HEK293T (cell line): ENCODE results near the gene SPAG7.

Experiments
- CTCF ChIA-PET: fragments of 350-600 bp; formaldehyde crosslinking; extraction: SDS; loops from one replicate; lab custom pipeline; 2021; ENCODE audit warnings: antibody characterized with exemption, inconsistent platforms; lab: Yijun Ruan, JAX
- POLR2A ChIA-PET: fragments of 350-600 bp; formaldehyde crosslinking; extraction: SDS; loops from one replicate; lab custom pipeline; 2020; ENCODE audit warnings: antibody characterized with exemption, inconsistent platforms; lab: Yijun Ruan, JAX
- DNase-seq: peaks from one replicate; pipeline ENCODE4 v3.0.0; 2012; ENCODE audit warnings: mixed read lengths; ENCODE audit errors: extremely low spot score
- ARNT ChIP-seq: fragments of 450-650 bp; IDR thresholded peaks from 2 replicates; pipeline ENCODE4 v1.6.1; 2017; ENCODE audit warnings: mild to moderate bottlenecking
- BHLHE40 ChIP-seq: fragments of 450-650 bp; IDR thresholded peaks from 2 replicates; pipeline ENCODE4 v1.6.1; 2016; ENCODE audit warnings: mild to moderate bottlenecking, moderate library complexity, borderline replicate concordance
- CTBP1 ChIP-seq: fragments of 450-650 bp; IDR thresholded peaks from 2 replicates; pipeline ENCODE4 v1.6.1; 2016; ENCODE audit warnings: borderline replicate concordance
- ELF4 ChIP-seq: fragments of 450-650 bp; IDR thresholded peaks from 2 replicates; pipeline ENCODE4 v1.6.1; 2017; ENCODE audit warnings: antibody characterized with exemption
- FOXA1 ChIP-seq: fragments of 450-650 bp; IDR thresholded peaks from 2 replicates; pipeline ENCODE4 v1.6.1; 2016; ENCODE audit warnings: mild to moderate bottlenecking
- FOXK2 ChIP-seq: fragments of 450-650 bp; IDR thresholded peaks from 2 replicates; pipeline ENCODE4 v1.6.1; 2016; ENCODE audit warnings: mild to moderate bottlenecking
- FOXM1 ChIP-seq: fragments of 450-650 bp; IDR thresholded peaks from 2 replicates; pipeline ENCODE4 v1.6.1; 2017; ENCODE audit warnings: mild to moderate bottlenecking, borderline replicate concordance
- HDGF ChIP-seq: fragments of 450-650 bp; IDR thresholded peaks from 2 replicates; pipeline ENCODE4 v1.6.1; 2017; ENCODE audit warnings: antibody characterized with exemption, borderline replicate concordance
- L3MBTL2 ChIP-seq: fragments of 450-650 bp; conservative IDR thresholded peaks from 2 replicates; pipeline ENCODE4 v1.6.1; 2016; ENCODE audit warnings: mild to moderate bottlenecking
- LEF1 ChIP-seq: fragments of 450-650 bp; IDR thresholded peaks from 2 replicates; pipeline ENCODE4 v1.6.1; 2017; ENCODE audit warnings: mild to moderate bottlenecking, borderline replicate concordance
- NFRKB ChIP-seq: fragments of 450-650 bp; IDR thresholded peaks from 2 replicates; pipeline ENCODE4 v1.6.1; 2016; ENCODE audit warnings: mild to moderate bottlenecking, moderate library complexity
- PKNOX1 ChIP-seq: fragments of 450-650 bp; IDR thresholded peaks from 2 replicates; pipeline ENCODE4 v1.6.1; 2016
- SP1 ChIP-seq: fragments of 450-650 bp; IDR thresholded peaks from 2 replicates; pipeline ENCODE4 v1.6.1; 2017
- SUZ12 ChIP-seq: fragments of 450-650 bp; IDR thresholded peaks from 2 replicates; pipeline ENCODE4 v1.6.1; 2016; ENCODE audit warnings: mild to moderate bottlenecking
- TARDBP ChIP-seq: fragments of 450-650 bp; IDR thresholded peaks from 2 replicates; pipeline ENCODE4 v1.6.1; 2016
- ZNF384 ChIP-seq: fragments of 450-650 bp; IDR thresholded peaks from 2 replicates; pipeline ENCODE4 v1.6.1; 2016

The SPAG7 gene

GRCh38 chr17:4971826-4972225 is 4.2 kb upstream of the SPAG7 start:
- DNase-seq, result no peak
- TF ChIP-seq NFRKB (no peak), SUZ12 (no peak), LEF1 (no peak), HDGF (no peak), ZNF384 (no peak), CTBP1 (no peak), TARDBP (no peak), FOXK2 (no peak), BHLHE40 (no peak), ARNT (no peak), FOXA1 (no peak), FOXM1 (no peak), L3MBTL2 (no peak)
- ChIA-PET CTCF (interaction anchor here (0.9 kb wide), 1 partner anchor 16 kb away, joined by 3 read pairs; the partner anchor contains the start of gene CAMTA2), POLR2A (no interaction called here)

GRCh38 chr17:4970273-4970672 is 2.7 kb upstream of the SPAG7 start:
- POLR2A ChIA-PET, result interaction anchor here (0.7 to 1.6 kb wide), 6 partner anchors 9 to 61 kb away, joined by 3 to 15 read pairs (median 4); partner anchors contain the start of genes ENO3, PFN1, RNF167 and SLC25A11
- no peak for DNase-seq
- CTCF ChIA-PET, result interaction anchor here (1.2 kb wide), 1 partner anchor 11 kb away, joined by 4 read pairs; no protein-coding TSS in a partner anchor
- no peak for TF ChIP-seq LEF1
- TF ChIP-seq FOXM1, result no peak
- TF ChIP-seq ELF4, result no peak
- no peak for TF ChIP-seq FOXA1
- no peak for TF ChIP-seq SP1
- TF ChIP-seq TARDBP, result no peak
- TF ChIP-seq NFRKB, result no peak
- no peak for TF ChIP-seq L3MBTL2
- no peak for TF ChIP-seq CTBP1
- no peak for TF ChIP-seq PKNOX1
- no peak for TF ChIP-seq ZNF384
- no peak for TF ChIP-seq FOXK2
- TF ChIP-seq SUZ12, result no peak
- TF ChIP-seq HDGF, result no peak
- TF ChIP-seq BHLHE40, result no peak
- TF ChIP-seq ARNT, result no peak

GRCh38 chr17:4969551-4970173 is 2.0 kb upstream of the SPAG7 start:
- no peak for TF ChIP-seq SUZ12
- TF ChIP-seq ELF4, result no peak
- TF ChIP-seq BHLHE40, result no peak
- TF ChIP-seq ARNT, result no peak
- no peak for TF ChIP-seq FOXM1
- no peak for TF ChIP-seq PKNOX1
- TF ChIP-seq CTBP1, result no peak
- no peak for TF ChIP-seq SP1
- no peak for TF ChIP-seq LEF1
- POLR2A ChIA-PET, result interaction anchor here (0.7 to 1.6 kb wide), 4 partner anchors 9 to 30 kb away, joined by 3 to 15 read pairs (median 4); partner anchors contain the start of genes RNF167 and SLC25A11
- CTCF ChIA-PET, result interaction anchor here (1.2 kb wide), 1 partner anchor 11 kb away, joined by 4 read pairs; no protein-coding TSS in a partner anchor
- DNase-seq, result no peak

GRCh38 chr17:4969047-4969550 is 1.5 kb upstream of the SPAG7 start:
- CTCF ChIA-PET, result no interaction called here

GRCh38 chr17:4968486-4969046 is 949 bp upstream of the SPAG7 start:
- peak; percentile 8; the same call in 1 of the 2 replicates for TF ChIP-seq L3MBTL2
- no peak for TF ChIP-seq LEF1
- POLR2A ChIA-PET, result interaction anchor here (0.8 to 4.3 kb wide), 4 partner anchors 21 to 60 kb away, joined by 4 to 84 read pairs (median 46); partner anchors contain the start of genes PFN1, RNF167 and SLC25A11
- CTCF ChIA-PET, result interaction anchor here (0.7 to 1.8 kb wide), 2 partner anchors 19 to 59 kb away, joined by 5 to 8 read pairs; partner anchors contain the start of gene CAMTA2
- no peak for DNase-seq

More at GRCh38 chr17:4969047-4969550, 1.5 kb upstream of the SPAG7 start:
- no peak for DNase-seq
- TF ChIP-seq HDGF (no peak), PKNOX1 (no peak), ZNF384 (no peak), LEF1 (no peak), FOXM1 (no peak), SP1 (no peak)
- POLR2A ChIA-PET, result interaction anchor here (0.8 to 4.3 kb wide), 3 partner anchors 22 to 60 kb away, joined by 4 to 65 read pairs (median 27); partner anchors contain the start of genes PFN1, RNF167 and SLC25A11
